ENCODE measurements around the gene TMEM179.

DNA sequence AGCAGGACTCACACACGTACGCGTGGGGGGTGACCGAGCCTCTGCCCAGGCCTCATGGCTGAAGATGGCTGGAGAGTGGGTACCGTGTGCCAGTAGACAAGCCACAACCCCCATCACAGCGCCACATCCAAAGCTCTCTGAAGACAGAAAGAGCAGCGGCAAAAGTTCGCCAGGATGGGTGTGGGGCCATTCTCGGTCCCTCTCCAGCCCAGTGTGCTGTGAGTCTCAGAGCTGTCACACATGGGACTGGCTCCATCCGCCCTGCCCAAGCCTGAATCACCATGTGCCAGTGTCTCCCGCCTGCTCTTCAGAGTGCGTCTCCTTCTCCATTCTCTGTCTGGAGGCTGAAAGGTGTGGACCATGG lies 5.7 kb downstream of the TMEM179 start:
- no peak for TF ChIP-seq POLR2A (IDR thresholded peaks at IDR 0.05)
- no peak for TF ChIP-seq CTCF (IDR thresholded peaks at IDR 0.05)
